Measurements from ENCODE around the gene ANKRD45. TPM values are rescaled to one million over a fixed set of nuclear protein-coding genes. Genes with fewer than 3 reads are reported as not detected.

Gene ANKRD45
- total RNA-seq, 1 experiment from 2014 or later = 0.31 TPM

GRCh38 chr1:173627269-173627668 lies 42.4 kb downstream of the ANKRD45 start:
- Histone ChIP-seq H3K23ac (ENCODE audit: insufficient read length, low read depth, low read length) (no peak overlapping the region), H3K14ac (ENCODE audit: insufficient read depth, low read length) (no peak overlapping the region), H3K79me2 (ENCODE audit: insufficient read depth, low read length) (no peaks in the 10 kb centered on the region), H4K91ac (ENCODE audit: insufficient read length, low read depth, low read length) (no peak overlapping the region), H2BK12ac (ENCODE audit: insufficient read length, low read depth, low read length) (no peak overlapping the region), H3K27me3 (ENCODE audit: insufficient read depth, low read length) (no peaks in the 10 kb centered on the region), H2AFZ (ENCODE audit: low read length) (no peak overlapping the region), H4K5ac (ENCODE audit: insufficient read length, low read depth, low read length) (no peak overlapping the region), H2BK20ac (ENCODE audit: low read depth, low read length, poor library complexity, severe bottlenecking) (no peak overlapping the region), H2AK5ac (ENCODE audit: insufficient read length, low read length) (no peak overlapping the region), H2BK120ac (ENCODE audit: low read depth, low read length, poor library complexity, severe bottlenecking) (no peak overlapping the region), H4K20me1 (ENCODE audit: control insufficient read depth, insufficient read depth, insufficient read length) (no peaks in the 10 kb centered on the region), H3K9ac (ENCODE audit: extremely low read depth, insufficient read length, low read length) (no peak overlapping the region), H3K4me2 (ENCODE audit: insufficient read depth, insufficient read length, low read length) (no peak overlapping the region), H3K4ac (ENCODE audit: low read depth, low read length) (no peak overlapping the region), H3K23me2 (ENCODE audit: insufficient read length, low read depth, low read length, poor library complexity, severe bottlenecking) (no peaks in the 10 kb centered on the region), H2BK5ac (ENCODE audit: insufficient read length, low read length) (no peak overlapping the region), H3K4me1 (ENCODE audit: insufficient read depth, low read length) (no peaks in the 10 kb centered on the region), H4K8ac (replicated peaks; ENCODE audit: insufficient read length, low read depth, low read length) (no peak overlapping the region), H3K9me3 (ENCODE audit: control insufficient read depth, low read depth, low read length) (no peaks in the 10 kb centered on the region), H3K79me1 (ENCODE audit: insufficient read depth, low read depth, low read length, poor library complexity, severe bottlenecking) (no peaks in the 10 kb centered on the region), H3K27ac (ENCODE audit: insufficient read length, low read depth, low read length) (no peak overlapping the region), H3T11ph (ENCODE audit: low read length) (no peak overlapping the region), H3K56ac (ENCODE audit: insufficient read length, low read depth, low read length) (no peak overlapping the region), H3K18ac (ENCODE audit: insufficient read length, low read depth, low read length) (no peak overlapping the region), H2BK15ac (ENCODE audit: low read depth, low read length) (no peak overlapping the region)
- no peak for TF ChIP-seq CTCF (conservative IDR thresholded peaks at IDR 0.05)
- H3K9me3 Mint-ChIP-seq = peaks cover 0 to 6% of the 10 kb centered on the region in 2 experiments; a peak in 3 of 5 replicates
- no peak overlapping the region for H3K4me3 Mint-ChIP-seq
- peaks cover 0 to 2% of the 10 kb centered on the region in 2 experiments; a peak in 1 of 4 replicates for H3K4me1 Mint-ChIP-seq
- H3K27ac Mint-ChIP-seq = no peak overlapping the region
- no peak for DNase-seq
- H3K36me3 Mint-ChIP-seq (ENCODE audit: insufficient read depth in 1 of 3, low read depth in 3 of 3) = no peaks in the 10 kb centered on the region; a peak in 2 of 7 replicates
- H3K27me3 Mint-ChIP-seq (ENCODE audit: low read depth) = no peaks in the 10 kb centered on the region

All from H9 (cell line).